ENCODE measurements around the gene AQP6. TPM values are rescaled to one million over a fixed set of nuclear protein-coding genes. Genes with fewer than 3 reads are reported as not detected.
"Not testable (repeated sequence)": the region's sequence is repeated elsewhere in the genome, so short reads cannot be mapped to it uniquely, and the experiment has no call there.

The AQP6 gene
- total and polyA plus RNA-seq, 10 donors, result 0.03 to 0.36 TPM; not detected in 8

DNA sequence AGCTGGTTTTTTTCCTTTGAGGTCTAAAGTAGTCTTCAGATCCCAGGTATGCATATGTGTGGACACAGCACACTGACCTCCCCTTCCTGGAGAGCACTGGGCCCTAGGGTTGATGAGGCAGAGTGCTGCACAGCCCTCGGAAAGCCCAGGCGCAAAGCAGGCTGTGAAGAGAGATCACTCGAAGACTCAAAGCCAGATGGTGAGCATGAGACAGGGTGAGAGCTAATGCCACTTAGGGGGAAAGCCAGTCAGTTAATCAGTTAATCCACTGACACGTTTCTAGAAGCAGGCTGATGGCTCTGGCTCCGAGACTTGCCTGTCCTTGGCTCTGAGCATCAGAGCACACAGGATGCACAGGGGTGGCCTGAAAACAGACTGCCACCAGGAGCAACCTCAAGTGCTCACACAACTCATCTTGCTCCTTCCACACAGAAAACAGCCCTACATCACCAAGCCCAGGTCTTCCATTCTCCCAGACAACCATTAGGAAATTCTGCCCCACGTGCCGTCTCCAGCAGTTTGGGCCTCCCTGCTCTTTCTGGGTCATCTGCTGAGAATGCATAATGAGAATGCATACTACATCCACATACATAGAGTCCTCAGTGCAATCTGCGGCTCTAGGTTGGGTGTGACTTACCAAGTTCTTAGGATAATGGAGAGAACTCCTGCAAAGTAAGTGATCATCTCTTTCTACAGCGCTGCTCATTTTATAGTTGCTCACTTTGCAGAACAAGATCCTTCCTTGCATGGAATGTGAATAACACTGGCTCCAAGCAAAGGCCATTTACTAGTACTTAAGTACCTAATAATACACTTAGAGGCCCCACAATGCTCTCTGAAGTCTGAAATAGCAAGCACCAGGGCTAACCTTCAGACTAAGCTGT is 12.0 kb downstream of the AQP6 start:
- H3K4me3 ChIP-seq, result no peak overlapping the region
- 91 to 95% (median 94%) methylated on average over 9 of the region's 9 CpGs for WGBS, 5 donors
- DNase-seq, result no peak
- H3K36me3 ChIP-seq, result peaks cover 0 to 3% (median 0%) of the 10 kb centered on the region in 6 donors
- no peaks in the 10 kb centered on the region for H3K9me3 ChIP-seq
- no peaks in the 10 kb centered on the region for H3K27me3 ChIP-seq (replicated peaks in 1 of 7)
- peaks cover 0 to 41% (median 3%) of the 10 kb centered on the region in 6 donors for H3K4me1 ChIP-seq
- H3K27ac ChIP-seq, result no peak overlapping the region
- no peak for TF ChIP-seq POLR2AphosphoS5 (IDR thresholded peaks at IDR 0.05)
- no peak for TF ChIP-seq POLR2A (IDR thresholded peaks at IDR 0.05)
- TF ChIP-seq, protein P1, sequence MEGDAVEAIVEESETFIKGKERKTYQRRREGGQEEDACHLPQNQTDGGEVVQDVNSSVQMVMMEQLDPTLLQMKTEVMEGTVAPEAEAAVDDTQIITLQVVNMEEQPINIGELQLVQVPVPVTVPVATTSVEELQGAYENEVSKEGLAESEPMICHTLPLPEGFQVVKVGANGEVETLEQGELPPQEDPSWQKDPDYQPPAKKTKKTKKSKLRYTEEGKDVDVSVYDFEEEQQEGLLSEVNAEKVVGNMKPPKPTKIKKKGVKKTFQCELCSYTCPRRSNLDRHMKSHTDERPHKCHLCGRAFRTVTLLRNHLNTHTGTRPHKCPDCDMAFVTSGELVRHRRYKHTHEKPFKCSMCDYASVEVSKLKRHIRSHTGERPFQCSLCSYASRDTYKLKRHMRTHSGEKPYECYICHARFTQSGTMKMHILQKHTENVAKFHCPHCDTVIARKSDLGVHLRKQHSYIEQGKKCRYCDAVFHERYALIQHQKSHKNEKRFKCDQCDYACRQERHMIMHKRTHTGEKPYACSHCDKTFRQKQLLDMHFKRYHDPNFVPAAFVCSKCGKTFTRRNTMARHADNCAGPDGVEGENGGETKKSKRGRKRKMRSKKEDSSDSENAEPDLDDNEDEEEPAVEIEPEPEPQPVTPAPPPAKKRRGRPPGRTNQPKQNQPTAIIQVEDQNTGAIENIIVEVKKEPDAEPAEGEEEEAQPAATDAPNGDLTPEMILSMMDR (IDR thresholded peaks at IDR 0.05 in 8 of 11, conservative IDR thresholded peaks at IDR 0.05 in 3 of 11), result no peak
- intact Hi-C loops (cut with DNase I; ENCODE audit: low total_unique reads), result no loop called here

DNA sequence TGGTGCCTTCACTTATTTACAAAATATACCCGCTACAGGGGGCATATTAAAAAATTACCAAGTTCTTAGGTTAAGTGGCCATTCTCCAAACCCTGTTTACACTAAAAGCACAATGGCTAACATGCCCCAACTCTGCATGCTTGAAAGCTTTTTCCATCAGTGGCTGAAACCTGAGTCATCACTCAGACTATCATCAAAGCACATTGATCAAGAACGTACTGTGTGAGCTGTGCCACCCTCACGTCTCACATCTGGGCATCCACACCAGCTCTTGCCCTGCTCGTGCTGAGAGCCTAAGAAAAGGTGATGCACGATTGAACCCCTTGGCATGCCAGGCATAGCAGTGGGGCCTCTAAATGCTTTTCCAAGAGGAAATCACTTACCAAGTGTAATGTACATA is 13.2 kb downstream of the AQP6 start:
- DNase-seq, result no peak
- no peak overlapping the region for H3K27ac ChIP-seq
- H3K36me3 ChIP-seq, result peaks cover 0 to 8% (median 0%) of the 10 kb centered on the region in 6 donors
- peaks cover 0 to 54% (median 3%) of the 10 kb centered on the region in 6 donors for H3K4me1 ChIP-seq
- WGBS, 5 donors, result 80 to 93% (median 89%) methylated on average over 5 of the region's 5 CpGs
- intact Hi-C loops (cut with DNase I; ENCODE audit: low total_unique reads), result no loop called here
- H3K27me3 ChIP-seq (replicated peaks in 1 of 7), result no peaks in the 10 kb centered on the region
- no peak overlapping the region for H3K4me3 ChIP-seq
- TF ChIP-seq, protein P1 (IDR thresholded peaks at IDR 0.05 in 8 of 11, conservative IDR thresholded peaks at IDR 0.05 in 3 of 11), result no peak
- TF ChIP-seq POLR2AphosphoS5 (IDR thresholded peaks at IDR 0.05) (no peak), POLR2A (IDR thresholded peaks at IDR 0.05) (no peak)
- H3K9me3 ChIP-seq, result no peaks in the 10 kb centered on the region

DNA sequence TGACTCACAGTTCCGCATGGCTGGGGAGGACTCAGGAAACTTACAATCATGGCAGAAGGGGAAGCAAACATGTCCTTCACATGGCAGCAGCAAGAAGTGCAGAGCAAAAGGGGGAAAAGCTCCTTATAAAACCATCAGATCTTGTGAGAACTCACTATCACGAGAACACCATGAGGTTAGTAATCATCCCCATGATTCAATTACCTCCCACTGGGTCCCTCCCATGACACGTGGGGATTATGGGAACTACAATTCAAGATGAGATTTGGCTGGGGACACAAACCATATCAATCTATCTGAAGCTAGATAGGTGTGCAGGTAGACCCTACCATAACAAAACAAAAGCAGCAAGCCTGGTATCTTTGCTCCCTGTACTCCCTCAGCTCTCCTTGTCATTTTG is 13.7 kb downstream of the AQP6 start:
- intact Hi-C loops (cut with DNase I; ENCODE audit: low total_unique reads), result not testable (repeated sequence)

DNA sequence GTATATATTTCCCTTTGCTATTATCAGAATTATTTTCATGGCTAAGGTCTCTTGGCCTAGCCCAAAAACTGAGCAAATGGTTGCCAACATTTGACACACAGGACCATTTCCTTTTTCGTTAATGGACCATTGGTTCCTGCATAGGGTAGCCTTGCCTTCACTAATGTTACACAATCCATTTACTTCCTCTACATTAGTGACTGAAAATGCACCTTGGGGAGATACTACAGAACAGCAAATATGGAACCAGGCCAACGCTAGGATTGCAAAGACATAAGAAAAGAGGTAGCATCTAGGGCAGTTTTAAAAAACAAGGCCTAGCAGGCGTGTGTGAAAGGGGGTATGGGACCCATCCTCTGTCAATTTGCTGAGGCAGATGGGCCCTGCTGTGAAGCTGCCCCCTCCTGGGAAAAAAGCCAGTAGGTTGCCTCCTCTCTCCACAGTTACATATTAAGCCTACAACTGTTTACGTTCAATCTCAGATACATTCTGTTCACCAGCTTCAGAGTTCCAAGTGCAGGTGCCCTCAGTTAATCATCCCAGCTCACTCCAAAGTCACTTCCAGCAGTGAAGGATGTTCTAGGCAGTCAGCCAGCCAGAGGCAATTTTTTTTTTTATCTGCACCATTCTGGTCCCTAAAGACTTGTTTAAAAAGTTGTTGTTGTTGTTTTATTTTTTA is 15.0 kb downstream of the AQP6 start:
- intact Hi-C loops (cut with DNase I; ENCODE audit: low total_unique reads), result no loop called here
- TF ChIP-seq POLR2A (IDR thresholded peaks at IDR 0.05) (no peak), POLR2AphosphoS5 (IDR thresholded peaks at IDR 0.05) (peak in 1 of 3 donors; percentile 28)
- TF ChIP-seq, protein P1 (IDR thresholded peaks at IDR 0.05 in 8 of 11, conservative IDR thresholded peaks at IDR 0.05 in 3 of 11), result no peak
- Histone ChIP-seq H3K9me3 (no peaks in the 10 kb centered on the region), H3K27me3 (replicated peaks in 1 of 7) (no peaks in the 10 kb centered on the region), H3K4me3 (no peak overlapping the region), H3K27ac (peak overlapping the region in 5 of 8 donors; percentile 17 to 74 (median 68)), H3K36me3 (peaks cover 0 to 21% (median 3%) of the 10 kb centered on the region in 6 donors), H3K4me1 (peaks cover 0 to 48% (median 3%) of the 10 kb centered on the region in 6 donors)
- DNase-seq, result no peak
- 61 to 88% (median 74%) methylated on average over 4 of the region's 4 CpGs for WGBS, 5 donors

More for the DNA sequence above, 13.7 kb downstream of the AQP6 start:
- not testable (repeated sequence) for DNase-seq; H3K36me3 ChIP-seq; H3K27me3 ChIP-seq (replicated peaks in 1 of 7); H3K9me3 ChIP-seq; H3K4me3 ChIP-seq; H3K27ac ChIP-seq
- peaks cover 0 to 56% (median 3%) of the 10 kb centered on the region in 6 donors for H3K4me1 ChIP-seq
- 80 to 93% (median 85%) methylated on average over 3 of the region's 3 CpGs for WGBS, 5 donors

DNA sequence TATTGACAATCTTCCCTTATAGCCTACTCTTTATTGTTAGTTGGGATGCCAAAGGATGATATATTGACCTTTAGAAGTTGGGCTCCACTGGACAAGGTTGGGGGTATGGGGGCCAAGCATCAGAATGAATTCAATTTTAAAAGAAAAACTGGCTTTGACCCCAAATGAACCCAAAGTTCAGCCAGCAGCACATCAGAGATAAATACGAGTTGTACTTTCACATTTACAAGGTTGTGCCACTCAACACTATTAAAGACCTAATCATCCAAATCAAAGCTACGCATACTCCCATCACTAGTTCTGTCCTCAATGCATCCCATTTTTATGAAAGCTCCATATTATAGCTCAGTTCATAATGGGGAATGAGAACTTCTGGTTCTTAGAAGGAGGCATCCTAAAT is 16.7 kb downstream of the AQP6 start:
- Histone ChIP-seq H3K27ac (peak overlapping the region in 1 of 8 donors; percentile 66), H3K4me1 (peaks cover 0 to 34% (median 0%) of the 10 kb centered on the region in 6 donors), H3K36me3 (peaks cover 0 to 37% (median 15%) of the 10 kb centered on the region in 6 donors)
- intact Hi-C loops (cut with DNase I; ENCODE audit: low total_unique reads); H3K4me3 ChIP-seq; DNase-seq; H3K9me3 ChIP-seq; H3K27me3 ChIP-seq (replicated peaks in 1 of 7): not testable (repeated sequence)
- 88 to 95% (median 93%) methylated on average over 2 of the region's 2 CpGs for WGBS, 5 donors

All from spleen (tissue), 11 donors.